ENCODE results near the gene CDC5L. TPM values are rescaled to one million over a fixed set of nuclear protein-coding genes. Genes with fewer than 3 reads are reported as not detected.

The CDC5L gene
- total RNA-seq, 6 experiments from 2014 or later: 9.2 to 13.0 (median 11.2) TPM

DNA sequence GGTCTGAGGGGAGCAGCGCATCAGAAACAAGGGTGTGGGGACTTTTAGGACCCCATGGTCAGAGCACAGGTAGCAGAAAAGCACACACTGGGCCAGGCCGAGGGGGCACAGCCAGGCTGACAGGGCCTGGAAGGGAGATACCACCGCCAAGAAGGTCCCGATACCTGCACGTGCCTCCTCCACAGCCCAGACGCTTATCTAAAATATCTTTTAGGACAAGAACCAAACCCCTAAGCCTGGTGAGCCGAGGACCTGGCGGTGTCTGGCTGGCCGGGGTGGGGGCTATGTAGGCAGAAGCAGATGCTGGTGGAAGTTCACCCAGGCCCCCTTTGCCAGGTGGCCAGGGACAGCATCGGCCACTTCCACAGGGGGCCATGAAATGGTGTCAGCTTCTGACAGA is 89.3 kb downstream of the CDC5L start:
- WGBS (ENCODE audit: insufficient coverage, low coverage, low lambda C conversion rate, missing lambda C conversion rate): 40% methylated on average over 2 of the region's 10 CpGs
- Histone ChIP-seq H3K4me1 (no peaks in the 10 kb centered on the region), H3K27ac (no peak overlapping the region), H3K9me3 (no peaks in the 10 kb centered on the region), H3K36me3 (no peaks in the 10 kb centered on the region), H3K27me3 (no peaks in the 10 kb centered on the region), H3K4me3 (no peak overlapping the region)
- no peak for ATAC-seq
- no peak for DNase-seq
- intact Hi-C loops (cut with DNase I): no loop called here
- TF ChIP-seq, protein P1, sequence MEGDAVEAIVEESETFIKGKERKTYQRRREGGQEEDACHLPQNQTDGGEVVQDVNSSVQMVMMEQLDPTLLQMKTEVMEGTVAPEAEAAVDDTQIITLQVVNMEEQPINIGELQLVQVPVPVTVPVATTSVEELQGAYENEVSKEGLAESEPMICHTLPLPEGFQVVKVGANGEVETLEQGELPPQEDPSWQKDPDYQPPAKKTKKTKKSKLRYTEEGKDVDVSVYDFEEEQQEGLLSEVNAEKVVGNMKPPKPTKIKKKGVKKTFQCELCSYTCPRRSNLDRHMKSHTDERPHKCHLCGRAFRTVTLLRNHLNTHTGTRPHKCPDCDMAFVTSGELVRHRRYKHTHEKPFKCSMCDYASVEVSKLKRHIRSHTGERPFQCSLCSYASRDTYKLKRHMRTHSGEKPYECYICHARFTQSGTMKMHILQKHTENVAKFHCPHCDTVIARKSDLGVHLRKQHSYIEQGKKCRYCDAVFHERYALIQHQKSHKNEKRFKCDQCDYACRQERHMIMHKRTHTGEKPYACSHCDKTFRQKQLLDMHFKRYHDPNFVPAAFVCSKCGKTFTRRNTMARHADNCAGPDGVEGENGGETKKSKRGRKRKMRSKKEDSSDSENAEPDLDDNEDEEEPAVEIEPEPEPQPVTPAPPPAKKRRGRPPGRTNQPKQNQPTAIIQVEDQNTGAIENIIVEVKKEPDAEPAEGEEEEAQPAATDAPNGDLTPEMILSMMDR (IDR thresholded peaks at IDR 0.05): no peak
- TF ChIP-seq POLR2A (IDR thresholded peaks at IDR 0.05): no peak

DNA sequence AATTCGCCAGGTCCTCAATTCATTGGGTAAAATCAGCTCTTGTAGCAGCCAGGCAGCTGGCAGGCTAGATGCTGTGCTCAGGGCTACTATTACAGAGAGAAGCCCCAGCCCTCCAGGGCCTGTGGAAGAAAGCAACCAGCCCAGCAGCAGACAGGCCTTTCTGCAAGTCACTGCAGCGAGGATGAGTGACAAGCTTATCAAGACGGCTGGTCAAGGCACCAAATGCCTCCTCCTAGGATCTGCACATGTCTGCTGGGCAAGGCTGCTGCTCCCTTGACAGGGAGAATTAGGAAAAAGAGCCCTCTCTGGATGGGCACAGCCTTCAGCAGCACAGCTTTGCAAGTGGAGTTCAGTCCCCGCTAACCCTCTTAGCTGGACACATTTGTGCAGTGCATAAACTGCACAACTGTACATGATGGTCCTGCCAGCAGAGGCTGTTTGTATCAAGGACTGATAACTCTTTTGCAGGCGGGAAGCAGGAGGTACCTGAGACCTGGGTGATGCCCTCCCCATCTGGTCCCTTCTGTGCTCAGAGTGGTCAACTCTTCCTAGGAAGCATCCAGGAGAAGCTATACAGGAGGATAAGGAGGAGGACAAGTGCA is 89.9 kb downstream of the CDC5L start:
- WGBS (ENCODE audit: insufficient coverage, low coverage, low lambda C conversion rate, missing lambda C conversion rate): 89% methylated on average over 1 of the region's 5 CpGs
- Histone ChIP-seq H3K27me3 (no peaks in the 10 kb centered on the region), H3K4me1 (no peaks in the 10 kb centered on the region), H3K27ac (no peak overlapping the region), H3K4me3 (no peak overlapping the region), H3K36me3 (no peaks in the 10 kb centered on the region), H3K9me3 (no peaks in the 10 kb centered on the region)
- intact Hi-C loops (cut with DNase I): no loop called here
- TF ChIP-seq, protein P1 (IDR thresholded peaks at IDR 0.05): no peak
- no peak for TF ChIP-seq POLR2A (IDR thresholded peaks at IDR 0.05)
- DNase-seq: no peak
- no peak for ATAC-seq

DNA sequence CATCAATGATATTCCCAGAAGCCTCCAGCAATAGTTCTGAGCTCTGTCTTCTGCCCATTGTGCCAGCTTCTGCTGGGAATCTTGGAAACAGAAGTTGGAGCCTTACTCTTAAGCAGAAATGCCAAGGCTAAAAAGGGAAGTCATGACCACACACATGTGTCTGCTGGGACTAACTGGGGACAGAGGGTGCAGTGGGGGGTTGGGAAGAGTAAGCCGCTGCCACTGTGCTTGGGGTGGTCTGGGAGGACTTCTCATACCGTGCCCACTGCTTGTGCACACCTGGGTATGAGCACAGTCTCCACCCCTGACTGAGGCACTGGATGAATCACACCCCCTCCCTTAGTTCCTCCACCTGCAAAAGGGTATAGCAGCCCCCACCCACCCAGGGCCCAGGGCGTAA is 90.7 kb downstream of the CDC5L start:
- intact Hi-C loops (cut with DNase I): no loop called here
- Histone ChIP-seq H3K4me1 (no peaks in the 10 kb centered on the region), H3K4me3 (no peak overlapping the region), H3K36me3 (no peaks in the 10 kb centered on the region), H3K9me3 (no peaks in the 10 kb centered on the region), H3K27ac (no peak overlapping the region), H3K27me3 (no peaks in the 10 kb centered on the region)
- TF ChIP-seq POLR2A (IDR thresholded peaks at IDR 0.05): no peak
- TF ChIP-seq, protein P1 (IDR thresholded peaks at IDR 0.05): no peak
- peak in 1 of 4 donors; percentile 8 for ATAC-seq
- 57% methylated on average over 1 of the region's 3 CpGs for WGBS (ENCODE audit: insufficient coverage, low coverage, low lambda C conversion rate, missing lambda C conversion rate)
- no peak for DNase-seq

DNA sequence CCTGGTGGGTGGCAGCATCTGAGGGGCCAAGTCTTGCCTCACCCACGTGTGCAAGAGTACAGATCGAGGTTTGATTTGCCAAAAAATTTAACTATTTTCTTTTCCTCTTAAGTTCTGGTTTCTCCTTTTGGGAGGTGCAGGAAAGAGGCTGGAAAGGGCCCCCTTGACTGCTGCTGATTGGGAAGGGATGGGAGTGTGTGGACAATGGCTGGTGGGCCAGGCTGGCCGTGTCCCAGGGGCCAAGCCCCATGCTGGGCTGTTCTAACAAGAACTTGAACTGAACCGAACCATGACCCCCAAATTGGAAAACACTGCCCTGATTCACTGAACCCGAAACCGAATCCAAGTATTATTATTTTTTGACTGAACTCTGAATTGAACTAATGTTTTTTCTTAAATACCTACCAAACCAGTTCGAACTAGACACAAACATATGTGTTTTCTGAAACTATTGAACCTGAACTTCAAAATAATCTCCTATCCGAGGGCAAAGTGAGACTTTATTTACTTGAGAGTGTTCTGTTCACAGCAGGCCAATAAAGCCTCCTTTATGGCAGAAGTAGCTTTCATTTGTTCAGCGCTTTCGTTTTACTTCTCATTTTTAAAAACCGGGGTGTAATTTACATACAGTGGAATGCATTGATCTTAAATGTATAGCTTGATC is 91.2 kb downstream of the CDC5L start:
- no peaks in the 10 kb centered on the region for H3K27me3 ChIP-seq
- 52% methylated on average over 11 of the region's 11 CpGs for WGBS (ENCODE audit: insufficient coverage, low coverage, low lambda C conversion rate, missing lambda C conversion rate)
- H3K36me3 ChIP-seq: no peaks in the 10 kb centered on the region
- ATAC-seq (no peak), DNase-seq (no peak)
- H3K27ac ChIP-seq: no peak overlapping the region
- H3K4me1 ChIP-seq: no peaks in the 10 kb centered on the region
- H3K4me3 ChIP-seq: no peak overlapping the region
- no peaks in the 10 kb centered on the region for H3K9me3 ChIP-seq
- intact Hi-C loops (cut with DNase I): no loop called here
- no peak for TF ChIP-seq POLR2A (IDR thresholded peaks at IDR 0.05)
- TF ChIP-seq, protein P1 (IDR thresholded peaks at IDR 0.05): no peak
